PC-3 (cell line): ENCODE measurements around the gene WNT1.

Source experiments
- CTCF ChIP-seq: fragments of 300-600 bp; sonication (generic); conservative IDR thresholded peaks from 2 replicates; pipeline ENCODE4 v1.5.1; 2017; ENCODE audit warnings: antibody characterized with exemption, low read depth, mild to moderate bottlenecking, low read length
- EZH2 ChIP-seq: fragments of 300-600 bp; sonication (generic); IDR thresholded peaks from one replicate; pipeline ENCODE4 v1.6.1; 2017; ENCODE audit warnings: antibody characterized with exemption, mild to moderate bottlenecking, low read length; ENCODE audit not compliant: unreplicated experiment
- EZH2phosphoT487 ChIP-seq: fragments of 300-600 bp; sonication (generic); IDR thresholded peaks from 2 replicates; pipeline ENCODE4 v1.6.1; 2018; ENCODE audit warnings: mild to moderate bottlenecking, antibody characterized with exemption, low read length, borderline replicate concordance

GRCh38 chr12:49019443-49020324 is 41.6 kb downstream of the WNT1 start:
- TF ChIP-seq CTCF (peak; percentile 46), EZH2 (no peak), EZH2phosphoT487 (no peak)
